Activated CD4-positive, alpha-beta T cell treated with anti-CD3 and anti-CD28 coated beads for 48 hours (primary cell): ENCODE measurements around the gene PCBP2.

Experiments
- DNase-seq: peaks from one replicate; pipeline ENCODE4 v3.0.0-alpha.2; 2020

PCBP2 gene

DNA sequence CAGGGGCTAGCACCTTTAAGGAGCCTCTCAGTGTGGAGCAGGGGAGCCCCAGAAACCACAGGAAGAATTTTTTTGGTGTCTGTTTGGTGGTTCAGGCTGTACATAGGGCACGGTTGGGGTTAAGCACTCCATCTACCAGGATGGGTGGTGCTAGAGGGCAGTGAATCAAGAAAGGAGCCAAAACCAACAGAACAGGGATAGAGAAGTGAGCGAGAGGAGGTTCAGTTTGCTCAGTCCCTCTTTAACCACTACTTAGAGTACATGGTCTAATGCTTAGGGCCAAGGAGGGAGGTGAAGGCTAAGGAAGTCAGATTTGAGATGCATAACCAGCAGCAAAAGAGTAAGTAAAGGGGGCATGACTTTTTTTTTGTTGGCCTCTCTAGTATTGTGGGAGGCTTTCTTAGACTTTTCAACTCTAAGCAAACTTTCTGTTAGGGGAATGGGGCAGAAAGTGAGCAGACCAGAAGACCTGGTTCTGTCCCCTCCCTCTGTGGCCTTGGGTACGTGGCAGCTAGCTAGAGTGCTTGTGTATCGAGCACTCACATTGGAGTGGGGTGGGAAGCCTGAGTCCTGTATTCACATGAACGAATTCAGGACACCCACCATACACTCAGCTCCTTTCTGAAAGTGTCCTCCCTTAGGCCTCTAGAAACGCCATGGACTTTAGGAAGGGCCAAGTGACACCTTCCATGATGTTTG, 62.0 kb downstream of the PCBP2 start:
- no peak for DNase-seq

DNA sequence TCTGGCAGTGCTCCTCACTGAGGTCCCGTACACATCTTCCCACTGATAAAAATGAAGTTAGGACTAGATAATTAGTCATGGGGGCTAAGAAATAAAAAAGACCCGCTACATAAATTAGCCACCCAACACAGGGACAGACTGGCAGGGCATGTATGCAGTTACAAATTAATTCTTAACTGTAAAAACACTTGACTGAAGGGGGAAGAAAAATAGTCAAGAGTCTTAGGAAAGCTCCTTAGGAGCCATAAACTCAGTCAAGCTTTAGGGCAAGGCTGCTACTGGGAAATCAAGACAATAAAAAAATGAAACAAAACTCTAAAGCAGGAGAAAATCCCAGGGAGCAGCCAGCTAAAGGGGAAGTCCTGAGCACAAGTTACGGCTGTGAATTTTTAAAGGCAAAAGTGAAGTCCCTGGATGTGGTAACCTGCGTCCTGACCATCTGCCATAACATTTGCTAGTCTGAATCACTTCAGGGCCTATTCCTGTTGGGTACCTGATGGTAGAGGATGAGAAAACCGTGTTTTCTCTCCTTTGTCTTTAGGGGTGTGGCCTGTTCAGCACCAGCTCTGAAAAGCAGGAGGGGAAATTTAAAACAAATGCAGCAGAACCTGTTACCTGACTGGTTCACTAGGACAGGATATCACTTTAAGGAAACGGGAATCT, 62.9 kb downstream of the PCBP2 start:
- no peak for DNase-seq

DNA sequence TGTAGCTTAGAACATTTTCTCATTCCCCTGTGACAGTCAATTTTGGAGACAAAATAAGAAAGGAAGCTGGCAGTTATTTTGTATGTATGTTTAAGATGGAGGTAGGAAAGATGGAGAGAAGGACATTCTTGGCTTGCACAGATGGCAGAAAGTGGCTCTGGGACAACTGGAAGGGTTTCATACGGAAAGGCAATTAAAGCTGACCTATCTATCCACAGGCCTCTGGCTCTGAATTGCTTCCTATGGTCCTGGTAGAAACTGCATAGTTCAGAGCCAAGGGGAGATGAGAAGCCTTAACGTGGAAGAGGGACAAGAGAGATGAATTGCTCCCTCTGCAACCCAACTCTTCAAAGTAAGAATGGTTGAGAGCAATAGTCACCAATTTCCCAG, 63.4 kb downstream of the PCBP2 start:
- DNase-seq = no peak

DNA sequence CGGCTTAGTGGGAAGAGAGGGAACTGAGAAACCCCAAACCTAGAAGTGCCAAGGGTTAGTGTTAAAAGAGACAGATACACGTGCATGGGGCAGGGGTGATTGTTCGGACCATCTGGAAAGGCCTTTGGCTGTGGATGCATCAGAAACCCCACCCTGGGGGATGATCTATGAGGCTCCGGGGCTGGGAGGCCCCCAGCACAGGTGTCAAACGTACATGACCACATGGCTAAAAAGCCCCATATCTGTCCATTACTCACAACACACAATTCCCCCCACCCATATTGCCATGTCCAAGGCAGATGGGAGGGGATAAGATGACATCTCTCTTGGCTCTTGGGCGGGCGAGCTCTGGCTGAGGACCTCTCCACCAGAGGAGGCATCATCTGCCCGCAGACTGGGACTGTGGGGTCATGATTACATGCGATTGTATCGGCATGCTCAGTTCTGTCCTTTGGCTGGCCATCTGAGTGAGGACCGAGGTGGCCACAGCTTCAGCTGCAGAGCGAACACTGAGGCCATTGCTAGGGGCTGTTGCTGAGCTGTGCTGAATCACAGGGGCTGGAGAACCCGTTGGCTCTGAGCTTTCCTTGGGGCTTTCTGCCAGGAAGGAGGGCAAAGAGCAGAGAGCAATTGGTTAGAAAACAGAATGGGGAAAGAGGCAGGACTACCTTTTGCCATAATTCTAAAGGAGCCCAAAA, 65.0 kb downstream of the PCBP2 start:
- no peak for DNase-seq

DNA sequence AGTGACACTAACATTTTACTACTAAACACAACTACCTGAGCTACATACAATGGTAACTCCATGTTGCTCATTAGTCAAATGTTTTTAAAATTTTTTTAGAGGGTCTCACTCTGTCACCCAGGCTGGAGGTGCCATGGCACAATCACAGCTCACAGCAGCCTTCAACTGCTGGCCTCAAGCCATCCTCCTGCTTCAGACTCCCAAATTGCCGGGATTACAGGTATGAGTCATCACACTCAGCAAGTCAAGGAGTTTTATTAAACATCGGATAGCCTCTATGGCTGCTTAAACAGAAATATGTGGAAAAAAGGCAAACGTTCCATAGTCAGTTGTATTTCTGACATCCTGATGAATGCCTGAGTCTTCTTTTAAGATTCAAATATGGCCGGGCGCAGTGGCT, 66.5 kb downstream of the PCBP2 start:
- DNase-seq = no peak

DNA sequence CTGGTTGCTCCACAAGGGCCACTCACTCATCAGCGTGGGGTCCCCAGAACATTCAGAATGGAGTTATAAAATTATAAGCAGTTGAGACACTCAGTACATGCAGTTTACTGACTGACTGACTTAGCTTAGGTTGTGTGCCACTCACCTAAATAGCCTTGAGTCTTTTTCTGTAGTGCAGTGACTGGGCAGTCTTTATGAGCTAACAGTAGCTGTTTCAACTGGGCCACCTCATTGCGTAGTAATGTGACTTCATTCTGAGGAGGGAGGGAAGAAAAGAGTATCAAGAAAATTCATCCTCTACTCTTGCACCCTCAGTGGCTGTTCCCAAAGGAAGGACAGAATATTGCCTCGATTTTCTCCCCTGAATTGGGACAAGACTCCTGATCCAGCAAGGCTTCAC, 71.2 kb downstream of the PCBP2 start:
- DNase-seq = no peak

DNA sequence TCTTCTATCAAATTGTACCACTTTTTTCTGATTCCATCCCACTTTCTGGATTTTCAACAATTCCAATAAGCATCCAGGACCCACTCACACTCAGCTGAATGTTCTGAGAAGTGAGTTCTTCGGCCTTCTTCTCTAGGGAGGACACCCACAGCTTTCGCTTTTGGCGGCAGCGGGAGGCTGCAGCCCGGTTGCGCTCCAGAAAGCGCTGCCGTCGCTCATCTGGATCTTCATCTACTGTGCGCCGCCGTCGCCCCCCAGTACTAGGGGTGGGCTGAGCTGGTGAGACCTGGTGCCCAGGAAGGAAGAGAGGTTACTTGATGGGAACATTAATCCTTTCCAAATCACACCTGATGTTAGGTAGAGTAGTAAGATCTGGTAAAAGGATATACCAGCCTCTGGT, 72.6 kb downstream of the PCBP2 start:
- no peak for DNase-seq

DNA sequence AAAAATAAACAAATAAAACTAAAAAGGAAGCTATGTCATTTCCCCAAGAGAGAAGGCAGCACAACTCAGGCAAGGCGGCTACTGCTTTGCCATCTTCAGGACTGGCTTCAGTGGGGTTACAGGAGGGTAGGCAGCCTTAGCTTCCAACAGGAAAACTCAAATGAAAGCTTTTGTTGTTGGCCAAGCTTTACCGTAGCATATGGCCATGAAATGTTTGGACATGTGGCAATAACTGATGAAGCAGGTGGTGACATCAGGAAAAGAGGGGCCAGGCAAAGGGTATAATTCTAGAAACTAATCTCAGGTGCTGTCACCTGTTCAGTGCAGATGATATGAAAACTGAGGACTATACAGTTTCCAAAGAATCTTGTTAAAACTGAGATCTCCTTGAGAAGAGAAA, 78.2 kb downstream of the PCBP2 start:
- DNase-seq = no peak
